GM18505 (cell line): Measurements from ENCODE around the gene TCF3.
"Not testable (repeated sequence)": the region's sequence is repeated elsewhere in the genome, so short reads cannot be mapped to it uniquely, and the experiment has no call there.

Experiments used
- ATAC-seq: cut with Tn5 transposase; IDR thresholded peaks from one replicate; pipeline ENCODE4 v1.9.1; 2021; ENCODE audit not compliant: unreplicated experiment
- POLR2A ChIP-seq: IDR thresholded peaks from 4 replicates; pipeline ENCODE4 v1.6.1; 2011; ENCODE audit warnings: borderline replicate concordance; ENCODE audit not compliant: insufficient read depth, insufficient read length; ENCODE audit errors: extremely low read depth

TCF3 gene

DNA sequence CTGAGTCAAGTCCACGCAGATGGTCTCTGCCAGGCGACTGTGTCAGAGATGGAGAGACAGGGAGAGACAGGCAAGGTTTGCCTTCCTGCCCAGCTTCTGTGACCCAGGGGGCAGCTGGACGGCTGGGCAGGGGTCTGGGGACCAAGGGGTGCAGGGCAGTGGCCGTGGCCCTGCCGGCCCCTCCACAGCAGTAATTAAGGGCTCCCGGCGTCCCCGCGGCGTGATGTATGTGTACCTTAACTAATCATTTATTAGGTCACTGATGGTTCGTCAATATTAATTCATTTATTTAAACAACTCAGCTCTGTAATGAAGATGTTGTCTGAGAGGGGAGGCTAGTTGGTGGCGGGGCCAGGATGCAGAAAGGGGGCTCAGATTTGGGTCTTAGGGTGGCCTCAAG lies 28.6 kb upstream of the TCF3 start:
- no peak for ATAC-seq
- TF ChIP-seq POLR2A, result no peak

DNA sequence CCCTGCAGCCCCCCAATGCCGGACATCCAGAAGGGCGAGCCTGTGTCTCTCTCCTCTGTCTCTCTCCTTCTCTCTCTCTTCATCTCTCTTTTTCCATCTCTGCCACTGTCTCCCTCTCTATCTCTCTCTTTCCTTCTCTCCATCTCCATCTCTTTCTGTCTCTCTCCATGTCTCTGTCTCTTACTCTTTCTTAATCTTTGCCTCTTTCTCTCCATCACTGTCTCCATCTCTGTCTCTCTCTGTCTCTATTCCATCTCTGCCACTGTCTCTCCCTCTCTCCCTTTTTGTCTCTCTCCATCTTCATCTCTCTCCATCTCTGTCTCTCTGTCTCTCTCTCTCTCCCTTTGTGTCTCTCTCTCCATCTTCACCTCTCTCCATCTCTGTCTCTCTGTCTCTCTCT lies 25.7 kb upstream of the TCF3 start:
- no peak for ATAC-seq
- TF ChIP-seq POLR2A, result no peak

DNA sequence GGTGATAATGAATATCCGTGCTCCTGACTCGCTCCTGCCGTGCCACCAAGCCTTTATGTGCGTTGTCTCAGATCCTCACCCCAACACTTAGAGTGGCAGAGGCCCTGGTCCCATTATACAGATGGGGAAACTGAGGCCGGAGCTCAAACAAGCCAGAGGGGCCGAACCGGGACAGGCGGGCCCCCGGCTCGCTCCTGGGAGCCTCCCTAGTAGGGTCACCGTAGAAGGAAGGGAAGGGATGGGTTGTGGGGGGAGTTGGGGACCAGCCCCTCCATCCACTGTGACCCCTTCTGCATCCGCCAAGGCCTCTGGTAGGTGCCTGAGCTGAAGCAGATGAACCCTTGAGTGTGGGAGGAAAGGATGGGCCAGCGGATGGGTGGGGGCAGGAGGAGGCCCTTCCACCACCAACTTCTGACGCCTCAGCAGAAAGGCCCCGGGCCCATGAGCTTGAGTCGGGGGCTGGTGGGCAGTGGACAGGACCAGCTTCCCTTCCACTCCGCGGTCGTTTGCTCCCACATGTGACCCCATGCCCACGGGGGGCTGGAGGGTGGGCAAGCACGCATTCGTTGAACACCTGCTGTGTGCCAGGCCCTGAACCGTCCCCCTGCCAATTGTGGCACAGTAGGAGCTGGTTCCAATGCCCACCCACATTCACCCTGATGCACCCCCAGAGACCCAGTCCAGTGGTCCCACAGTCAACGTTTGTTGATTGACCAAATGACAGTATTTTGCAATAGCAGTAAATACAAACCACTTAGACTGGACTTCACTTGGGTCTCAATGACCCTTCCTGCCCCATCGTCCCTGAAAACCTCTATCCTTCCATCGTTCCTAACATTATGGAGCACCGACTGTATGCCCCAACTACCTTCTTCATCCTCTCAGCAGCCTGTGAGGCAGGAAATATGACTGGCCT lies 24.2 kb upstream of the TCF3 start:
- no peak for TF ChIP-seq POLR2A
- ATAC-seq, result no peak

DNA sequence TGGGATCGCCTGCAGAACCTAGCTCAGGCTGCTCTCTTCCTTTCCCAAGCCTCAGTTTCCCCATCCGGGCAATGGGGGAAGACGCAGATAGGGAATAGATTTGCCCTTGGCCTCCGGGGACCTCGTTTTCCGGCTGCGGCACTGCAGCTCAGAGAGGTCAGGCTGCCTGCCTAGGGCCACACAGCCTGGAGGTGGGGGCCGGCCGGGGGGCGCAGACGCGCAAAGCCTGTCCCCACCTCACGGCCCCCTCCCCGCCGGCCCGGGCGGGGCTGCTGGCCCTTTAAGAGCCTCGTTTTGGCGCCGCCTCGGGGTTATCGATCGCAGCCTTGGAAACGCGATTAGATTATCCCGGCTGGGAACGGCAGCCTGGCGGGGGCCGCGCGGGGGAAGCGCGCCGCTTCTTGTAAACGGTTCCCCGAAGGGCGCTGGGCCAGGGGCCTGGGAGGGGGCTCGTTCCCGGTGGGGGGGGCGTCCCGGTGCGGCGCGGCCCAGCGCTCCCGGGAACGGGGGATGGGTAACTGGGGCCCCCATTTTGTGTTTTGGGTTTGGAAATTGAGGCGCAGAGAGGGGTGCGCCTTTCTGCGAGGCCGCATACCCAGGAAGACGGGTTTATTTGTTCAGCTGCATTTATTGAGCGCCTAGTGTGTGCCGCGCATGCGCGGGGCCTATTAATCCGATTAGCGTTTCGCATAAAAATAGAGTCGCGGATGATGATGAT lies 23.4 kb upstream of the TCF3 start:
- no peak for TF ChIP-seq POLR2A
- ATAC-seq, result no peak

DNA sequence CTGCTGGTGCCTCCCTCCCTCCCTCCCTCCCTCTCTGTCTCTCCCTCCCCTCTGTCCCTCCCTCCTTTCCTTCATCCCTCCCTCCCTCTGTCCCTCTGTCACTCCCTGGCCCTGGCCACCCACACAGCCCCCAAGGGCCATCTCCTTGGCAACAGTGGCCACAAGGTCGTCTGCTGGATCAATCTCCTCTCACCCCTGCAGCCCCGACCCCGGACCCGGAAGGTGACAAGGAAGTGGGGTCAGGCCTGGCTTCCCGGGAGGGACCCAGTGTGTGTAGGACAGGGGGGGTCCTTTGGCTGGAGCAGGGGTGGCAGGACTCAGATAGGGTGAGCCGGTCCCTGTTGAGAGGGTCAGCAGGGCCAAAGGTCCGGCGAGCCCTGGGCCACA lies 21.9 kb upstream of the TCF3 start:
- no peak for ATAC-seq
- TF ChIP-seq POLR2A, result no peak

DNA sequence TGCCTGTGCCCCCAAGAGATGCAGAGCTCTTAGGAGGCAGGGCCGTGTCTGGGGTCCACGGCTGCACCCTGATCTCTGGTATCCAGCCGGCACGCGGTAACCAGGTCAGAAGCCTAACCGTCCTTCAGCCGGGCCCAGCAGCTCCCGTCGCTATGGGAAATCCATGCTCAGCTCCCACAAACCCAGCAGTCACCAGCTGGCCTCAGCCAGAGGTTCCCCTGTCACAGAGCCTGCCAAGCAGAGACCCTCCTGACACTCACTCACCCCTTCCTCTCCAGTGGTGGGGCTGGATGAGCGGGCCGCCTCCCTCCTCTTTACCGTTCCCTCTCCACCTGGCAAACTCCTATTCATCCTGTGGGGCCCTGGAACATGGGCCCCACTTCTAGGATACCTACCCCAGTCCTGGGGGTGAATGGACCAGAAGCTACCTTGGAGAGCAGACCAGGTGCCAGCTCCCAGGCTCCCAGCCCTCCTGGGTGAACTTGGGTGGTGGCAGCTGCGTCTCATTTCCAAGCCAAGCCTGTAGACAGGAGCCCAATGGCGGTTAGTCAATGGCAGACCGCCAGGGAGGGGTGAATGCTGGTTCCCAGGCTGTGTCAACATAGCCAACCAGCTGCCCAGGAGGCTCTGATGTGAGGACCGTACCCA lies 21.4 kb upstream of the TCF3 start:
- TF ChIP-seq POLR2A, result no peak
- no peak for ATAC-seq

DNA sequence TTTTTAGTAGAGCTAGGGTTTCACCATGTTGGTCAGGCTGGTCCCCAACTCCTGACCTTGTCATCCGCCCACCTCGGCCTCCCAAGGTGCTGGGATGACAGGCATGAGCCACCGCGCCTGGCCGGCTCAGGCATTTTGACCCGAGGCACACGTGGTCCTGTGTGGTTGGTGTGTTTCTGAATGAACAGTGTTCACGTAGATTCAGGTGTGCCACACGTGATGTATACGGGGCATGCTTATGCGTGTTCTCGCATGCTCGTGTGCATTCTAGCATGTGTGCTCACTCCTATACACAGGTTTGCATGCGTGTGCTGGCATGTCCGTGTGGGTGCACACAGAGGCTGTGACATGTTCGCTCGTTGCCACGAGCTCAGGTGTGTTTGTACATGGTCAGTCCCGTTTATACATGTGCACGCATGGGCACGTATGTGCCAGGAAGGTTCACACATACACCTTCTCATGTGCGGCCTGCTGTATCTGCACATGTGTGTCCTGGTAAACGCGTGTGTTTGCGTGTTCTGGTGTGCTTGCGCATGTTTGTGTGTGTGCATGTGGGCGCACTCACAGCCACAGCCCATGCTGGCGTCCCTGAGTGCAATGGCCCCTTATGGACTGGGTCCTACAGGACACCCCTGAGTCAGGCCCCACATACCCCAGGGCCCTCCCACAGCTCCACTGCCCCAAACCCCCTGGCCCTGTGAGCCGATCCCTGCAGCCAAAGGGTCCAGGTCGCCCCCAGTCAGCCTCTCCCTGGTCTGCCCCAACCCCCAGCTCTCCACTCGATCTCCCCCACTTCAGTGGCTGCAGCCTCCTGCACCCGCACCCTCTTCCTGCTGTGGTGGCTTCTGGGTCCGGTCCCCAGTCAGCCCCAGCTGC lies 20.6 kb upstream of the TCF3 start:
- ATAC-seq, result no peak
- no peak for TF ChIP-seq POLR2A

DNA sequence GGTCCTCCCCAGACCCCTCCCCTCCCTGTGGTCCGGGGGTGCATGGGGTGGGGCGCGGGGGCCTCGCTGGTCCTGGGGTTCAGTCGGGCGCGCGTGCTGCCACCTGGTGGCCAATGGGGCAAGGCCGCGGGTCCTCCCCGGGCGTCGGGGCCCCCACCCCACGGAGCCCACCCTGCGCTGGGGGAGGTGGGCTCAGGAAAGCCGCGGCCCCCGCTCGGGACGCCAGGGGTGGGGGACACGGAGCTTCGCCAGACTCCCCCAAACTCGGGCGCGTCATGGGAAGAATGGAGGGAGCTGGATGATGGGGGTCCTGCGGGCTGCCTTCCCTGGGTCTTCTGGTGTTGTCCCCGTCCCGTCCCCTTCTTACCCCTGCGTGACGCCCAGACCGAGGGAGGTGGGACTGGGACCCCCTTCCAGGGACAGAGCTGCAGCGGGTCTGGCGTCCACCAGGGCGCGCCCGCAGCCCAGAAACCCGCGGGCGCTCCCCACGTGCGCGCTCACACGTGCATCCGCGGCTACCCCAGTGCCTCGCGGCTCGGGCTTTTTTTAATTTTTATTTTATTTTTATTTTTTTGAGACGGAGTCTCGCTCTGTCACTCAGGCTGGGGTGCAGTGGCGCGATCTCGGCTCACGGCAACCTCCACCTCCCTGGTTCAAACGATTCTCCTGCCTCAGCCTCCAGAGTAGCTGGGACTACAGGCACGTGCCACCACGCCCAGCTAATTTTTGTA lies 19.8 kb upstream of the TCF3 start:
- no peak for TF ChIP-seq POLR2A

DNA sequence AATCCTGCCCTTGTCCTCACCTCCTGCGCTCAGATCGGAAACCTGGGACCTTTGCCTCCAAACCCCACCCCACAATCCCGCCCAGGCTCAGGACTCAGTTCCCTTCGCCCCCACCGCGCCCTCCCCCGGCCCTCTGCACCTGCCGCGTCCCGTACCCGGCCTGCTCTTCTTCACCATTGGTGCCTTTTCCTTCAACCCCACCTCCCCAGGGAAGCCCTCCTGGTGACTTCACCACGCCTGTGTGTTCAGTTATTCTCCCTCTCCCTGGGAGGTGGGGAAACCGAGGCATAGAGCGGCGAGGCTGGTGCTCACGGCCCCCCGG lies 19.3 kb upstream of the TCF3 start:
- peak; percentile 28 for ATAC-seq
- no peak for TF ChIP-seq POLR2A

More for the DNA sequence above, 19.8 kb upstream of the TCF3 start:
- ATAC-seq, result peak; percentile 34

DNA sequence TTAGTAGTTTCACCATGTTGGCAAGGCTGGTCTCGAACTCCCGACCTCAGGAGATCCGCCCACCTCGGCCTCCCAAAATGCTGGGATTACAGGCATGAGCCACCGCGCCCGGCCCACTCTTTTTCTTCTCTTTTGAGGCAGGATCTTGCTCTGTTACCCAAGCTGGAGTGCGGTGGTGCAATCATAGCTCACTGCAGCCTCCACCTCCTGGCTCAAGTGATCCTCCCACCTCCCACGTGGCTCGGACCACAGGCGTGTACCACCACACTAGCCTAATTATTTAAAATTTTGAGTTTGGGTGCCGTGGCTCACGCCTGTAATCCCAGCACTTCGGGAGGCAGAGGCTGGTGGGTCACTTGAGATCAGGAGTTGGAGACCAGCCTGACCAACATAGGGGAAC lies 18.3 kb upstream of the TCF3 start:
- not testable (repeated sequence) for ATAC-seq

DNA sequence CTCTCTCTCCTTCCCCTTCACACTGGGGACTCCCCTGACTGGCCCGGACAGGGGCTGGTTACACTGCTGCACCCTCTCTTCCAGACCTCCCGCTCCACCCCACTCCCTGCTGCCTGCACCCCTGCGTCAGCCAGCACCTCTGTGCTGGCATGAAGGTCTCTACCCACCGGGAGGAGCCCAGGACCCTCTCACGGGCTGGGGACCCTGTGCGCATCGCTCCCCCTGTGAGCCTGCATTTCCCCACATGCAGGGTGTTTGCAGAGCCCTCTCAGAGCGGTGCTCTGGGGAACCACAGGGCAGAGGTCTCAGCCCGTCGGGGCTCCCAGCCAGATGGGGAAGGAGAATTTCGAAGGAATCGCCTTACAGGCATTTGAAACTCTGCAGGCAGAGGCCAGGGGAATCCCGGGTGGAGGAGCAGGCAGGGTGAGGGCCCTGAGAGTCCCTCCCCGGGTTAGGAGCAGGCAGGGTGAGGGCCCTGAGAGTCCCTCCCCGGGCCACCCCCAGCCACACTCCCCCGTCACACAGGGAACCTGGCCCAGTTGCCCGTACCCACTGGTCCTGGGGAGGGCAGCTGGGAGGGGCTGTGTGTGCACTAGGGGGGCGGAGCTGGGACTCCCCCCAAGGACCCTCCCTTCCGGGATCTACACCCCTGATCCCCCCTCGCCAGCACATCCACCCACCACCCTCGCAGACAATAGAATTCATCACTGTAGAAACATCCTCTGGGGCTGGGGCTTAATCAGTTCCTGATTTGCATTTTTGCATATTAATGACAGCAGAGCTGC lies 16.3 kb upstream of the TCF3 start:
- ATAC-seq, result no peak
- peak; percentile 42 for TF ChIP-seq POLR2A

DNA sequence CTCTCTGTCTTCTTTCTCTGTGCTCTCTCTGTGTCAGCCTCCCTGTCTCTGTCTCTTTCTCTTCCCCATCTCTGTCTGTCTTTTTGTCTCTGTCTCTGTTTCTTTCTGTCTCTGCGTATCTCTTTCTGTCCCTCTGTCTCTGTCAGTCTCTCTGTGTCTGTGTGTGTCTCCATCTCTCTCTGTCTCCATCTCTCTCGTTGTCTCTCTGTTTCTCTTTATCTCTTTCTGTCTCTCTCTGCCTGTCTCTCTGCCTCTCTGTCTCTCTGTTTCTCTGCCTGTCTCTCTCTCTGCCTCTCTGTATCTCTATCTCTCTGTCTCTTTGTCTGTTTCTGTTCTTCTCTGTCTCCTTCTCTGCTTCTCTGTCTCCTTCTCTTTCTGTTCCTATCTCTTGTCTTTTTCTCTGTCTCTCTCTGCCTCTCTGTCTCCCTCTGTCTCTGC lies 15.7 kb upstream of the TCF3 start:
- TF ChIP-seq POLR2A, result no peak
- no peak for ATAC-seq

DNA sequence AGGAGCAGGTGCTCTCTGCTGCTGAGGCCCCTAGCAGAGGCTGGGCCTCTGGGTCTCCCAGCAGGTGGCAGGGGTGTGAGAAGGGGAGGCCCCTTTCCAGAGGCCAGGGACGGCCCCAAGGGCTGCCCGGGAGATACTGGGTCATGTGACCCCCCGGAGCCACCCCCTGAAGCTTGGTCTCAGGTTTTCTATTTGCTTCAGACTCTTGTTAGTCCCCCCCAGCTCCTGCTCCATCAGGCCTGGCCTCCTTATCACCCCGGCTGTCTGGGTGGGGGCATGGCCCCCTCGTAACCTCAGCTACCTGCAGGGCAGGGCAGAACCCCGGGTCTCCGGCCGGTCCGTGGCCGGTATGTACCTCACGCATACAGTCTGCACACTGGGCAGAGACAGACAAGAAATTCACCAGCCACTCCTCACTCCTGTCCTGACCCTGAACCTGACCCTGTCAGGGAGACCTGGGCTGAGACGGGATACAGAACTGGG lies 13.2 kb upstream of the TCF3 start:
- TF ChIP-seq POLR2A, result peak; percentile 15
- no peak for ATAC-seq
